Right lobe of liver (tissue), 4 donors: Measurements from ENCODE around the gene P4HA2.

Experiments
- CTCF ChIP-seq, 4 donors: fragments of 200-600 bp in 3 of 4; fragments of 450-650 bp in 1 of 4; IDR thresholded peaks; one replicate each; pipeline versions ENCODE4 v1.5.1 to v1.8.0; 2016 to 2022; ENCODE audit warnings: antibody characterized with exemption in 4 of 4, mild to moderate bottlenecking in 2 of 4
- POLR2A ChIP-seq: fragments of 450-650 bp; IDR thresholded peaks from one replicate; pipeline ENCODE4 v1.6.1; 2017; ENCODE audit warnings: antibody characterized with exemption, mild to moderate bottlenecking
- donor health status: DM: no; HTN: no; CAD: no.
- donor health status: DM: no; HTN: no; CAD: no.
- donor health status: DM: no; HTN: yes; CAD: no.

- no peak for TF ChIP-seq POLR2A
- no peak for TF ChIP-seq CTCF (IDR thresholded peaks at IDR 0.05)
Observed at GRCh38 chr5:132256086-132256782, 28.6 kb upstream of the P4HA2 start.
